Natural killer cell (primary cell): ENCODE data around the gene ELFN1. TPM values are rescaled to one million over a fixed set of nuclear protein-coding genes. Genes with fewer than 3 reads are reported as not detected.

Source experiments
- ATAC-seq, 3 donors: fragments of 150-1000 bp in 2 of 3; fragments of 200-7000 bp in 1 of 3; cut with Tn5 transposase; 1 replicate in 1 of 3; 2 replicates in 2 of 3; pipeline ENCODE4 v1.10.0; 2021; ENCODE audit warnings: mild to moderate bottlenecking in 2 of 3, moderate library complexity in 2 of 3
- DNase-seq, 2 donors: peaks; one replicate each; pipeline versions ENCODE4 v3.0.0 to v3.0.0-alpha.2; 2013 to 2021; ENCODE audit warnings: mixed read lengths in 1 of 2
- H3K27ac ChIP-seq: one replicate; pipeline ENCODE4 v1.5.1; 2013; ENCODE audit warnings: mild to moderate bottlenecking, low read length
- H3K27me3 ChIP-seq: one replicate; pipeline ENCODE4 v1.6.1; 2013; ENCODE audit warnings: low read length; ENCODE audit not compliant: control insufficient read depth, insufficient read depth
- H3K36me3 ChIP-seq: one replicate; pipeline ENCODE4 v1.6.1; 2013; ENCODE audit warnings: low read length; ENCODE audit not compliant: control insufficient read depth, insufficient read depth
- H3K4me1 ChIP-seq: one replicate; pipeline ENCODE4 v1.6.1; 2013; ENCODE audit warnings: low read length; ENCODE audit not compliant: control insufficient read depth, insufficient read depth
- H3K4me3 ChIP-seq: one replicate; pipeline ENCODE4 v1.5.1; 2013; ENCODE audit warnings: low read length
- H3K9me3 ChIP-seq: one replicate; pipeline ENCODE4 v1.6.1; 2013; ENCODE audit warnings: low read length; ENCODE audit not compliant: control insufficient read depth, insufficient read depth
- H3K27ac Mint-ChIP-seq, 2 donors: one replicate each; pipeline ENCODE4 v1.8.0; 2022; ENCODE audit warnings: mild to moderate bottlenecking in 2 of 2, mixed read lengths in 2 of 2, moderate library complexity in 1 of 2
- H3K27me3 Mint-ChIP-seq, 2 donors: one replicate each; pipeline ENCODE4 v1.8.0; 2022; ENCODE audit warnings: low read depth in 2 of 2, mixed read lengths in 2 of 2
- H3K36me3 Mint-ChIP-seq: one replicate; pipeline ENCODE4 v1.8.0; 2022; ENCODE audit warnings: mixed read lengths
- H3K4me1 Mint-ChIP-seq, 2 donors: one replicate each; pipeline ENCODE4 v1.8.0; 2022; ENCODE audit warnings: mixed read lengths in 2 of 2
- H3K4me3 Mint-ChIP-seq: one replicate; pipeline ENCODE4 v1.8.0; 2022; ENCODE audit warnings: mild to moderate bottlenecking, moderate library complexity, mixed read lengths
- H3K9me3 Mint-ChIP-seq, 2 donors: one replicate each; pipeline ENCODE4 v1.8.0; 2022; ENCODE audit warnings: mixed read lengths in 2 of 2
- CTCF ChIP-seq: fragments of 200-600 bp; IDR thresholded peaks from one replicate; pipeline ENCODE4 v1.8.0; 2022; ENCODE audit warnings: antibody characterized with exemption
- WGBS: methylation state at CpG from one replicate; pipeline ENCODE4 v1.1.7; 2013; ENCODE audit warnings: missing lambda C conversion rate; ENCODE audit not compliant: insufficient coverage; 5-methylcytosine and 5-hydroxymethylcytosine counted together
- intact Hi-C: fragments of 100-400 bp; cut with micrococcal nuclease; formaldehyde crosslinking; loops from one replicate; pipeline ENCODE4 v1.14.2; 2022
- total RNA-seq, 4 donors: library from RNA; stranded (reverse); fragments of 120-200 nt in 1 of 4; gene quantifications; one replicate each; pipeline versions ENCODE4 v1.2.3 to v1.2.4, GENCODE V29; 2013 to 2022

Gene ELFN1
- total RNA-seq, 3 donors from 2014 or later (not counting 1 experiment from before 2014, with no cell fraction given) = 0.30 to 0.45 TPM; not detected in 1

GRCh38 chr7:1703871-1704810 is 34.1 kb downstream of the ELFN1 start:
- H3K4me1 ChIP-seq = no peaks in the 10 kb centered on the region
- Mint-ChIP-seq H3K9me3 (no peaks in the 10 kb centered on the region), H3K4me3 (no peak overlapping the region), H3K4me1 (no peaks in the 10 kb centered on the region), H3K27me3 (peaks cover 10 to 13% of the 10 kb centered on the region in 2 donors), H3K36me3 (peaks cover 10% of the 10 kb centered on the region), H3K27ac (no peak overlapping the region)
- no peaks in the 10 kb centered on the region for H3K36me3 ChIP-seq
- no peak overlapping the region for H3K27ac ChIP-seq
- ATAC-seq (no peak), DNase-seq (no peak)
- peaks cover 9% of the 10 kb centered on the region for H3K9me3 ChIP-seq
- H3K4me3 ChIP-seq = no peak overlapping the region
- intact Hi-C loops = no loop called here
- TF ChIP-seq CTCF = no peak
- WGBS = 89% methylated on average over 20 of the region's 20 CpGs
- no peaks in the 10 kb centered on the region for H3K27me3 ChIP-seq

GRCh38 chr7:1704811-1705738 is 35.0 kb downstream of the ELFN1 start:
- ATAC-seq = no peak
- Mint-ChIP-seq H3K9me3 (no peaks in the 10 kb centered on the region), H3K27me3 (peaks cover 10 to 13% of the 10 kb centered on the region in 2 donors), H3K27ac (no peak overlapping the region), H3K4me1 (no peaks in the 10 kb centered on the region), H3K36me3 (peaks cover 10% of the 10 kb centered on the region), H3K4me3 (no peak overlapping the region)
- DNase-seq = no peak
- H3K4me3 ChIP-seq = no peak overlapping the region
- H3K27ac ChIP-seq = no peak overlapping the region
- H3K4me1 ChIP-seq = no peaks in the 10 kb centered on the region
- no peaks in the 10 kb centered on the region for H3K27me3 ChIP-seq
- intact Hi-C loops = no loop called here
- peaks cover 18% of the 10 kb centered on the region for H3K9me3 ChIP-seq
- WGBS = 90% methylated on average over 23 of the region's 26 CpGs
- no peak for TF ChIP-seq CTCF
- no peaks in the 10 kb centered on the region for H3K36me3 ChIP-seq

- DNase-seq (no peak), ATAC-seq (no peak)
- H3K27me3 ChIP-seq = no peaks in the 10 kb centered on the region
- Mint-ChIP-seq H3K4me1 (no peaks in the 10 kb centered on the region), H3K27me3 (peaks cover 6 to 10% of the 10 kb centered on the region in 2 donors), H3K27ac (no peak overlapping the region), H3K9me3 (no peaks in the 10 kb centered on the region), H3K36me3 (peaks cover 10% of the 10 kb centered on the region), H3K4me3 (no peak overlapping the region)
- intact Hi-C loops = no loop called here
- H3K4me1 ChIP-seq = no peaks in the 10 kb centered on the region
- H3K27ac ChIP-seq = no peak overlapping the region
- TF ChIP-seq CTCF = no peak
- 89% methylated on average over 13 of the region's 13 CpGs for WGBS
- H3K4me3 ChIP-seq = no peak overlapping the region
- peaks cover 22% of the 10 kb centered on the region for H3K9me3 ChIP-seq
- H3K36me3 ChIP-seq = no peaks in the 10 kb centered on the region
These were observed 35.8 kb downstream of the ELFN1 start for GRCh38 chr7:1705856-1706255.
